HUES64 (cell line): Measurements from ENCODE around the gene IQGAP1.
"Not testable (repeated sequence)": the region's sequence is repeated elsewhere in the genome, so short reads cannot be mapped to it uniquely, and the experiment has no call there.

Experiments used
- H3K27ac ChIP-seq: 2 replicates; pipeline ENCODE4 v1.7.0; 2013; ENCODE audit warnings: low read depth, low read length, inconsistent platforms
- H3K27me3 ChIP-seq: 2 replicates; pipeline ENCODE4 v1.6.1; 2013; ENCODE audit warnings: mild to moderate bottlenecking, low read length; ENCODE audit not compliant: insufficient read depth
- H3K36me3 ChIP-seq: 2 replicates; pipeline ENCODE4 v1.6.1; 2013; ENCODE audit warnings: mild to moderate bottlenecking, low read length; ENCODE audit not compliant: insufficient read depth
- H3K4me1 ChIP-seq: 2 replicates; pipeline ENCODE4 v1.6.1; 2013; ENCODE audit warnings: mild to moderate bottlenecking, low read length, moderate library complexity; ENCODE audit not compliant: insufficient read depth
- H3K4me3 ChIP-seq: 2 replicates; pipeline ENCODE4 v1.5.1; 2013; ENCODE audit warnings: mild to moderate bottlenecking, low read length, moderate library complexity
- H3K9ac ChIP-seq: 2 replicates; pipeline ENCODE4 v1.6.1; 2013; ENCODE audit warnings: mild to moderate bottlenecking, low read depth, low read length
- H3K9me3 ChIP-seq: 2 replicates; pipeline ENCODE4 v1.6.1; 2013; ENCODE audit warnings: low read depth, low read length; ENCODE audit not compliant: insufficient read depth
- WGBS: fragments of 150-250, 120-280 bp; methylation state at CpG from one replicate; pipeline ENCODE4 v1.1.7; 2013; ENCODE audit warnings: missing lambda C conversion rate; 5-methylcytosine and 5-hydroxymethylcytosine counted together

The IQGAP1 gene

GRCh38 chr15:90512276-90512675, 124.2 kb downstream of the IQGAP1 start:
- Histone ChIP-seq H3K4me3 (no peak overlapping the region), H3K9ac (no peak overlapping the region), H3K27ac (no peak overlapping the region), H3K27me3 (no peaks in the 10 kb centered on the region), H3K9me3 (peaks cover 5% of the 10 kb centered on the region; the same call in 1 of the 2 replicates), H3K36me3 (no peaks in the 10 kb centered on the region), H3K4me1 (no peaks in the 10 kb centered on the region)
- WGBS: 85% methylated on average over 2 of the region's 2 CpGs

- Histone ChIP-seq H3K4me3 (no peak overlapping the region), H3K36me3 (no peaks in the 10 kb centered on the region), H3K9me3 (peaks cover 5% of the 10 kb centered on the region; the same call in 1 of the 2 replicates), H3K27me3 (no peaks in the 10 kb centered on the region), H3K27ac (no peak overlapping the region), H3K4me1 (no peaks in the 10 kb centered on the region), H3K9ac (no peak overlapping the region)
- 91% methylated on average over 3 of the region's 3 CpGs for WGBS
Measured at GRCh38 chr15:90512981-90513380, 124.9 kb downstream of the IQGAP1 start.

- Histone ChIP-seq H3K27me3 (no peaks in the 10 kb centered on the region), H3K4me1 (no peaks in the 10 kb centered on the region), H3K4me3 (no peak overlapping the region), H3K27ac (no peak overlapping the region), H3K9me3 (peaks cover 5% of the 10 kb centered on the region; the same call in 1 of the 2 replicates), H3K36me3 (no peaks in the 10 kb centered on the region), H3K9ac (no peak overlapping the region)
- 88% methylated on average over 2 of the region's 2 CpGs for WGBS
Measured at GRCh38 chr15:90513448-90513847, 125.4 kb downstream of the IQGAP1 start.

GRCh38 chr15:90513893-90514292, 125.9 kb downstream of the IQGAP1 start:
- H3K27me3 ChIP-seq, H3K27ac ChIP-seq, H3K36me3 ChIP-seq, H3K4me3 ChIP-seq, H3K4me1 ChIP-seq, H3K9me3 ChIP-seq, H3K9ac ChIP-seq: not testable (repeated sequence)
- WGBS: no CpG with 5 or more reads among the region's 2 CpGs

GRCh38 chr15:90519688-90520087, 131.6 kb downstream of the IQGAP1 start:
- Histone ChIP-seq H3K4me3 (no peak overlapping the region), H3K27ac (no peak overlapping the region), H3K4me1 (no peaks in the 10 kb centered on the region), H3K9ac (no peak overlapping the region), H3K36me3 (no peaks in the 10 kb centered on the region), H3K27me3 (no peaks in the 10 kb centered on the region), H3K9me3 (no peaks in the 10 kb centered on the region)
- 100% methylated on average over 1 of the region's 1 CpG for WGBS

GRCh38 chr15:90520365-90520764, 132.3 kb downstream of the IQGAP1 start:
- Histone ChIP-seq H3K4me1 (no peaks in the 10 kb centered on the region), H3K36me3 (no peaks in the 10 kb centered on the region), H3K4me3 (no peak overlapping the region), H3K9ac (no peak overlapping the region), H3K27me3 (no peaks in the 10 kb centered on the region), H3K27ac (no peak overlapping the region), H3K9me3 (no peaks in the 10 kb centered on the region)
- 94% methylated on average over 5 of the region's 5 CpGs for WGBS

GRCh38 chr15:90523373-90523772, 135.3 kb downstream of the IQGAP1 start:
- no peaks in the 10 kb centered on the region for H3K4me1 ChIP-seq
- H3K27me3 ChIP-seq: peaks cover 4% of the 10 kb centered on the region
- H3K36me3 ChIP-seq: no peaks in the 10 kb centered on the region
- H3K27ac ChIP-seq: no peak overlapping the region
- no peak overlapping the region for H3K4me3 ChIP-seq
- WGBS: 95% methylated on average over 3 of the region's 3 CpGs
- H3K9ac ChIP-seq: no peak overlapping the region
- H3K9me3 ChIP-seq: no peaks in the 10 kb centered on the region

- not testable (repeated sequence) for H3K4me1 ChIP-seq, H3K9ac ChIP-seq, H3K4me3 ChIP-seq, H3K36me3 ChIP-seq, H3K9me3 ChIP-seq, H3K27ac ChIP-seq
- peaks cover 12% of the 10 kb centered on the region for H3K27me3 ChIP-seq
- WGBS: 89% methylated on average over 6 of the region's 6 CpGs
Measured at GRCh38 chr15:90524018-90524803, 136.2 kb downstream of the IQGAP1 start.

GRCh38 chr15:90529011-90529370, 140.9 kb downstream of the IQGAP1 start:
- Histone ChIP-seq H3K27ac (no peak overlapping the region), H3K9me3 (no peaks in the 10 kb centered on the region), H3K27me3 (peaks cover 45% of the 10 kb centered on the region), H3K36me3 (no peaks in the 10 kb centered on the region), H3K4me3 (peak overlapping the region; percentile 75), H3K9ac (0 out of 2 replicates have a peak overlapping the region, but pooled peaks have one; percentile 61), H3K4me1 (no peaks in the 10 kb centered on the region)
- WGBS: 55% methylated on average over 15 of the region's 15 CpGs

- no peaks in the 10 kb centered on the region for H3K36me3 ChIP-seq
- peak within 1 kb of the TSS; percentile 75 for H3K4me3 ChIP-seq
- no peak within 1 kb of the TSS for H3K27ac ChIP-seq
- peak within 1 kb of the TSS; percentile 61 for H3K9ac ChIP-seq
- H3K27me3 ChIP-seq: peaks cover 45% of the 10 kb centered on the region
- no peaks in the 10 kb centered on the region for H3K4me1 ChIP-seq
- 2% methylated on average over 104 of the region's 104 CpGs for WGBS
- H3K9me3 ChIP-seq: no peaks in the 10 kb centered on the region
Measured at GRCh38 chr15:90529371-90530249, 141.6 kb downstream of the IQGAP1 start, which contains the start of gene CRTC3. TSS of gene CRTC3 (plus strand) at chr15:90529923. CDS start at chr15:90530072, 149 bp downstream.
